K562 (cell line): ENCODE results near the gene RPAP2. TPM values are rescaled to one million over a fixed set of nuclear protein-coding genes. Genes with fewer than 3 reads are reported as not detected.

ENCODE experiments used
- ZNF318 ChIP-seq, 2 experiments: fragments of 450-650 bp; IDR thresholded peaks; 2 replicates each; pipeline ENCODE4 v1.6.1; 2016; ENCODE audit warnings: mild to moderate bottlenecking in 2 of 2, borderline replicate concordance in 1 of 2, low read depth in 1 of 2, moderate library complexity in 1 of 2
- ZNF511 ChIP-seq: sonication (generic); formaldehyde crosslinking; IDR thresholded peaks from 2 replicates; pipeline ENCODE4 v1.8.0; 2022; ENCODE audit warnings: mild to moderate bottlenecking, missing genetic modification reagents
- ZNF740 ChIP-seq, 3 experiments: fragments of 200-800 bp in 1 of 3; sonication (Bioruptor generic) in 1 of 3; sonication (generic) in 1 of 3; formaldehyde crosslinking in 1 of 3; IDR thresholded peaks; 2 replicates each; pipeline versions ENCODE4 v1.6.1 to v1.8.0; 2016 to 2022; ENCODE audit warnings: mild to moderate bottlenecking in 2 of 3, missing compliant biosample characterization in 2 of 3, missing genetic modification characterization in 2 of 3, missing genetic modification reagents in 1 of 3
- polyA plus RNA-seq, 8 experiments: library from polyadenylated mRNA; depleted of rRNA in 4 of 8; stranded (reverse) in 5 of 8; unstranded in 3 of 8; fragments of >200 nt; fragmentation: Nextera tagmentation in 2 of 8; fragmentation: Illumina TruSeq in 1 of 8; extraction: Ambion mirVana in 2 of 8; extraction: Trizol in 1 of 8; gene quantifications; 2 replicates each; pipeline versions ENCODE4 v1.2.1 to v1.2.3, GENCODE V29; 2011 to 2014; ENCODE audit warnings: inconsistent platforms in 1 of 8, missing spikeins in 1 of 8
- total RNA-seq, 7 experiments: library from RNA; depleted of rRNA in 6 of 7; stranded (reverse); fragments of >200 nt in 6 of 7; fragmentation: Illumina TruSeq in 2 of 7; extraction: Trizol in 2 of 7; gene quantifications; 2 replicates each; pipeline versions ENCODE4 v1.2.1 to v1.2.3, GENCODE V29; 2011 to 2021; ENCODE audit warnings: low replicate concordance in 1 of 7

RPAP2 gene
- total and polyA plus RNA-seq, 9 of the 15 experiments (the other 6 are each of a cell fraction or from before 2014, with no cell fraction given): 6.2 to 41.7 (median 28.7) TPM

GRCh38 chr1:92314024-92314423 is 15.2 kb downstream of the RPAP2 start (continued):
- TF ChIP-seq ZNF740 (CRISPR knock-in tag; IDR thresholded peaks at IDR 0.05) (no peak), ZNF740 (tag; IDR thresholded peaks at IDR 0.05) (no peak), ZNF318 (IDR thresholded peaks at IDR 0.05; ENCODE audit: borderline replicate concordance in 1 of 2, low read depth in 1 of 2) (no peak), ZNF511 (no peak)
